Fibroblast of skin of right quadriceps (primary cell): ENCODE measurements around the gene CHST11.
"Not testable (repeated sequence)": the region's sequence is repeated elsewhere in the genome, so short reads cannot be mapped to it uniquely, and the experiment has no call there.

ENCODE experiments used
- DNase-seq: peaks from one replicate; pipeline ENCODE4 v3.0.0-alpha.2; 2013

Gene CHST11

GRCh38 chr12:104724992-104725585 is 268.3 kb downstream of the CHST11 start:
- no peak for DNase-seq

- DNase-seq = no peak
Measured at GRCh38 chr12:104725610-104726009, 268.9 kb downstream of the CHST11 start.

GRCh38 chr12:104727726-104728465 is 271.1 kb downstream of the CHST11 start:
- DNase-seq = no peak

DNA sequence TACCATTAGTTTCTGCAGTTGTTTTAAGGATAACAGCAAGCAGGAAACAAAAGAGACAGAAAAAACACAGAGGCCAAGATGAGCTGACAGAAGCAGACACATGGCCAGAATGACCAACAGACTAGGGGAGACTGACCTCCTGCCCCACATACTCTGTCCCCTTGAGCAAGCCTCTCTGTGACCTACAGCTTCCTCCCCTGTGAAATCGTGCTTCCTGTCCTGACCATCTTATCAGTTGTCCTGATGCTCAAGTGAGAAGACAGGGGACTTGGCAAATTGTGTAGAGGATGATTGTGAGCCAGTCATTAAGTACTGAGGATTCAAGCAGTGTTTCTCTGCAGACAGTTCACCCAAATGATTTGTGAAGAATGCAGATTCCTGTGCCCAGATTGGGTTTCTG is 272.3 kb downstream of the CHST11 start:
- no peak for DNase-seq

- DNase-seq = no peak
Measured at GRCh38 chr12:104729610-104730446, 273.1 kb downstream of the CHST11 start.

DNA sequence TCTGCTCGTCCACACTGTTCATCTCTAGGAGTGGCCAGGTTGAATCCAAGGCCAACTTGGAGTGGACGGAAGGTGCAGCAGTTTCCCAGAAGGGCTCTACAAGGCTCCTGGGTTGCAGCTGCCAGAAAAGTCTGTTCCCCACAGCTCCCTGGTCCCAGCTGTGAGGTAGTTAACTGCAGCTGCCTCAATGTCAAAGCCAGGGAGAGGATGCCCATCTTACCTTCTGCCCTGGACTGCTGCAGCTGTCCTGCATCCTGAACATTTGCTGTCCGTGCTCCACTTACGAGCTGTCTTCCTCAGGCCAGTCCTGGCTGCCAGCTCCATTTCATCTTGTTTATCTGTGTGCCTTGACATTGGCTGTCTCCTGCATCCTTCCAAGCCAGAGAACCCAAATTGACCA is 274.0 kb downstream of the CHST11 start:
- no peak for DNase-seq

DNA sequence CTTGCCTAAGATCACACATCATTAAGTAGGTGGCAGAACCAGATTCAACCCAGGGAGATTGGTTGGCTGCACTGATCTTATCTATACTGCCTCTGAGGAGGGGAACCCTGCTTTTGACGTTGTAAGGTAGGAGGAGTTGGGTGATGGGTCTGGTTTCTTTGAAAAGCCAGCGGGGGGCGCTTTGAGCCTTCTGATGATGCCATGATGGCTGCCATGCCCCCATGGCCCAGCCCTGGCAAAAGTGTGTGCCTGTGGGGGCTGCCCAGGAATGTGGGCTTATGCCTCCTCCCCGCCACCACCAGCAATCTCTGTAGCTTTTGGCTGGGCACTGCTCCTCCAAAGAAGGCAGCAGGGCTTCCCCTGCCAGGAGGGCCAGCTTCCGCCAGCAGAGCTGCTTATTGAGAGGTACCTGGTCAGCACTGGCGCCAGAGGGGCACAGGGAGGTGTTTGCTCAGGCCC is 277.0 kb downstream of the CHST11 start:
- no peak for DNase-seq

DNA sequence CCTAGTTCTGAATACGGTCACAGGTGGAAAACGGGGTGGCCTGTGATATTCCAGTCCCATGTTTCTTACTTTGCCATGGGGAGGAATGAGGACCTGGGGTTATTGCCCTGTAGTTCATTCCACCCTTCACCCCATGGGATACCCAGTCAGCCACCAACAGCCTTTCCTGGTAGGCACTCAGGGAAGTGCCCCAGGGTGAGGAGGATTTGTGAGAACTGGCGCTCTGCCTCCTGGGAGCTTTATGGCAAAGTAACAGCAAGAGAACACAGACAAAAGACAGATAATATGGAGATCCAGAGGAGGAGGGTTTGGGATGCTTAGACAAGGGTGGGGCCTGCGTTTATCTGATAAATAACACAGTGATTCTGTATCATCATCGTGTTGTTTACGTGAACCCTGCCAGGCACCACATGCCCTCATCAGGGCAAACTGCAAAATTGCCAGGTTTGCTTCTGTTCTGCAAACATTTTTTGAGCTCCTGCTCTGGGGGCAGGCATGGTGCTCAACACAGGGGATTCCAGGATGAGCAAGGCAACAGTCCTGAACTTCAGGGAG is 277.9 kb downstream of the CHST11 start:
- no peak for DNase-seq

DNA sequence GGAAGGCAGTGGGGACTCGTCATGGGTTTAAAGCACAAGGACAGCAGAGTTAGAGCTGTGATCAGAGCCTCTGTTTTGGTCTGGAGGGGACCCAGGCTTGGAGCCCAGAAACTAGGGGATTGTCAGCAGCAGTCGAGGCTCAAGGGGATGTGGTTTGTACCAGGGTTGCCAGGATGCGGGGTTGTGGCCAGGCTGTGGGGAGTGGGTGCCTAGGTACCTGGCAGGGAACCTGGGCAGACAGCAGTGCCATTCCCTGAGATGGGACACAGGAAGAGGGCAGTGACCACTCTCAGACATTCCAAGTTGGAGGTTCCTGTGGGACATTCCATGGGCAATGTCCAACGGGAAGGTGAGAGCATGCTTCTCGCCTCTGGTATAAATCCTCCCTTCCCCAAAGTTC is 279.1 kb downstream of the CHST11 start:
- DNase-seq = no peak

DNA sequence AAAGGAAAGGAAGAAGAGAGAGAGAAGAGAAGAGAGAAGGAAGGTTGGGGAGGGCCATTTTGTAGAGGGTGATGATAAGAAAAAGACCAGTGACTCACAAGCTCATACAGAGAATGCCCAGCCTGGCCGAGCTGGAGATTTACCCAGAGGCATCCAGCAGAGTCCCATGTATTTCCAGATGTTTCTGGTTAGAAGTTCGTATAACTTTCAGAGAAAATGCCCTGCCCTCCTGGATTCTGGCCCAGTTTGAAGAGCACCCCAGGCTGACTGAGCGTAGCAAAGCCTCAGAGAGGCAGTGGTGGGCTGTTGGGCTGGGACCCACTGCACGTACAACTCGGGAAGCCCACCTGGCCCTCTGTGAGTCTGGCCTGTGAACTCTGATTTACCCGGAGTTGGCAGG is 279.6 kb downstream of the CHST11 start:
- peak; percentile 88 for DNase-seq

DNA sequence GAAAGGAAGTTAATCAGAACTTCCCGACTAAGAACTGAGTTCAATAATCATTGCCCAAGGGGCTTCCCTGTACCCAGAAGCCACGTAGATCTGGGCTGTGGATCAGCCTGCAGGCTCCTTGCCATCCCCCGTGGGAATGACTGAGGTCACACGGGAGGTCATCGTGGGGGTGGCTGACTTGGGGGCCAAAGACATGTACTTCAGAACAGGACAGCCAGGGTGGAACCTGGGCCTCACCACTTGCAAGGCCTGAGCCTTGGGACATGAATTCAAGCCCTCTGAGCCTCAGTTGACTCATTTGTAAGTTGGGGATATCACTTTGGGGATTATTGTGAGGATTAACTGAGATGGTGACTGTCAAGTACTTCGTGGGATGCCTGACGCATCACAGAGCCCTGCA is 280.4 kb downstream of the CHST11 start:
- DNase-seq = no peak

DNA sequence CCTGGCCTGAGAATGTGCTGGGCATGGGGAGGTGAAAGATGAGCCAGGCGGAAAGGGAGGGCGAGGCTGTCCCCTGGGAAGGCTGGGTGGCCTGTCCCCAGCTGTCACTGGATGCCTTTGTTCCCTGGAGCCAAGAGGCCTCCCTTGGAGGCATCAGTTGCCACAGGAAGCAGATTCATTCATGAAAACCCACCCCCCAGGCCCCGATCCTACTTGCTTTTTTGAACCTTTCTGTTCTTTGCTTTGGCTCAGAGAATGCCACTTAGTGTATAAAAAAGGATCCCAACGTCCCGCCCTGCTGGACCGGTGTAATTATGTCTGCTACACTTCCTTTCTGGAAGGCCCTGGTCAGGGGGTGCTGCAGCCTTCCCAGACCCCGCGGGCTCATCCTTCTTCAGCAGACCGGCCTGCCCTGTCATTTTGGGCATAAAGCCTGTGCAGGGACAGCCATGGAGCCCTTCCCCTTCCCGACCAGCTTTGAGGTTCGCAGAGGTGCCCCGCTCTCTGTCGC is 281.1 kb downstream of the CHST11 start:
- no peak for DNase-seq

- DNase-seq = no peak
Measured at GRCh38 chr12:104738331-104738730, 281.6 kb downstream of the CHST11 start.

DNA sequence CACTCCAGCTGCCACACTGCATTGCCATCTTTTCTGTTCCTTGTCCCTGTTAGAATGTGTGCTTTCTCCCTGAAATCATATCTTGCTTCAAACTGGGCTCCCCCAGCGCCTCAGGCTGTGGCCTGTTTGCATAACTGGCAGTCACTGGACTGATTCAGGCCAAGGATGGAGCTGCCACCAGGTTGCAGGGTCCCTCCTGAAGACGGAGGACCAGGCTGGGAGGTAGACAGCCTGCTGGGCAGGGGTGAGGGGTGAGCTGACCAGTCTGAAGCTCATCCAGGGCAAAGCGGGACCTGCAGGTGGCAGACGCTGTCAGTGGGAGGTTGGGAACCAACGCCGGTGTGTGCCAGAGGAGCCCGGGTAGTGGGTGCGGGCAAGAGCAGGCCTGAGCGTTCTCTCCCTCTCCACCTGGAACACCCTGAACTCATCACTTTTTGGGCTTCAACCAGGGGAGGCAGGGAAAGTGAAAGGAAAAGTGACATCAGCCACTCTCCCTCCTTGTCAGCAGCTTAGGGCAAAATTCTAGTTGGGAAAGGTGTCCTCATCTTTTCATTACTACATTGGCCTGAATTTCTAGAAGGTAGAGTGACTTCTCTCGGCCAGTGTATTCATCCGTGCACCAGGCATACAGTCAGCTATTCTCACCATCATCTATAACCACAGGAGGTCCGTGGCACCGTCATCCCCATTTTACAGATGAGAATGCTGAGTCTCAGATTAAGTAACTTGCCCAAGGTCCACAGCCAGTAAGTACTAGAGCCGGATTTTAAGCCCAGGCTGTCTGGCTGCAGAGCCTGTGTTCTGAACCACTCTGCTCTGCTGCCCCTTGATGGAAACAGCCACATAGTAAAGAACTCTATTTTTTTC is 282.3 kb downstream of the CHST11 start:
- DNase-seq = no peak

GRCh38 chr12:104740668-104741067 is 283.9 kb downstream of the CHST11 start:
- no peak for DNase-seq

- no peak for DNase-seq
Measured at GRCh38 chr12:104741077-104741476, 284.3 kb downstream of the CHST11 start.

DNA sequence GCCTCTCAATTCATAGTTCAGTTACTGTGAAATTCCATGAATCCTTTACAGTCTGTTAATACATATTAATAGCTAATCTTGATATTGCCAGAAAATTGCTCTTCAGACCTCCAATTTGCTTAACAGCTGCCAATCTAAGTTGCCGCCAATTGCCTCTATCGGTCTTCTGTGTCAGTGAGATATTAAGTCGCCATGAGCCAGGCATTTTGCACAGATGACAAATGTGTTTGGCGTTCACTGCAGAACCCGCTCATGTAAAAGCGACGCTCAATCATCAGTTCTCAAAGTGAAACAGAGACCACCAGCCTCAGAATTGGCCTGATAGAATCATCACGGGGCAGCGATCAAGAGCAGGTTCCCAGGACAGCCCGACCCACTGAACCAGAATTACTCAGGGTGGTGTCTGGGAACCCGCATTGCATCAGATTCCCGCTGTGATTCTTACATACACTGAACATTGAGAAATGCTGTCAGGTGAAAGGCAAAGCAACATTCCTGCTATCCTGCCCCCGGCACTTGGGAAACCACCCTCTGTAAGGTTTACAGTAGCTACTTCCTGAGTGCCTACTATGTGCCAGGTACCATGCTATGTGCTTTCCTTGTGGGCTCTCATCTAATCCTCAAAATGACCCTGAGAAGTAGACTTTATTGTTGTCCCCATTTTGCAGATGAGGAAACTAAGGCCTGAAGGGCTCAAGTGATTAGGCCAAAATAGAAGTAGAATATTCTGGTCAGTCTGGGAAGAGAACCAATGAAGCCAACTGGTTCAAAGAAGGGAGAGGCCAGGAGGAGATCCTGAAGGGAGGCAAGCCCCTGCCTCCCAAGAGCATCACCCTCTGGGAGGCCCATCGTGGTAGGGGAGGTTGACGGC is 285.0 kb downstream of the CHST11 start:
- no peak for DNase-seq

- no peak for DNase-seq
Measured at GRCh38 chr12:104742551-104743201, 285.9 kb downstream of the CHST11 start.

GRCh38 chr12:104743202-104743580 is 286.4 kb downstream of the CHST11 start:
- no peak for DNase-seq

- DNase-seq = not testable (repeated sequence)
Measured at GRCh38 chr12:104743753-104744548, 287.2 kb downstream of the CHST11 start.
